ENCODE data around the gene RNF217.

RNF217 gene

GRCh38 chr6:125013938-125014660 lies 51.9 kb downstream of the RNF217 start:
- H3K27me3 ChIP-seq (ENCODE audit: insufficient read depth, poor library complexity, severe bottlenecking), result no peaks in the 10 kb centered on the region
- H3K4me3 ChIP-seq (replicated peaks; ENCODE audit: insufficient read depth, low read length), result no peak overlapping the region
- TF ChIP-seq, protein P1, sequence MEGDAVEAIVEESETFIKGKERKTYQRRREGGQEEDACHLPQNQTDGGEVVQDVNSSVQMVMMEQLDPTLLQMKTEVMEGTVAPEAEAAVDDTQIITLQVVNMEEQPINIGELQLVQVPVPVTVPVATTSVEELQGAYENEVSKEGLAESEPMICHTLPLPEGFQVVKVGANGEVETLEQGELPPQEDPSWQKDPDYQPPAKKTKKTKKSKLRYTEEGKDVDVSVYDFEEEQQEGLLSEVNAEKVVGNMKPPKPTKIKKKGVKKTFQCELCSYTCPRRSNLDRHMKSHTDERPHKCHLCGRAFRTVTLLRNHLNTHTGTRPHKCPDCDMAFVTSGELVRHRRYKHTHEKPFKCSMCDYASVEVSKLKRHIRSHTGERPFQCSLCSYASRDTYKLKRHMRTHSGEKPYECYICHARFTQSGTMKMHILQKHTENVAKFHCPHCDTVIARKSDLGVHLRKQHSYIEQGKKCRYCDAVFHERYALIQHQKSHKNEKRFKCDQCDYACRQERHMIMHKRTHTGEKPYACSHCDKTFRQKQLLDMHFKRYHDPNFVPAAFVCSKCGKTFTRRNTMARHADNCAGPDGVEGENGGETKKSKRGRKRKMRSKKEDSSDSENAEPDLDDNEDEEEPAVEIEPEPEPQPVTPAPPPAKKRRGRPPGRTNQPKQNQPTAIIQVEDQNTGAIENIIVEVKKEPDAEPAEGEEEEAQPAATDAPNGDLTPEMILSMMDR (IDR thresholded peaks at IDR 0.05; ENCODE audit: insufficient read depth, low read length), result no peak
- no peak for TF ChIP-seq POLR2AphosphoS5 (IDR thresholded peaks at IDR 0.05; ENCODE audit: low read depth)
- no peak overlapping the region for H3K27ac ChIP-seq (replicated peaks)
- no peak for DNase-seq (ENCODE audit: low read depth in 1 of 2, low spot score in 1 of 2)

GRCh38 chr6:125014661-125014957 lies 52.4 kb downstream of the RNF217 start:
- TF ChIP-seq GABPA (IDR thresholded peaks at IDR 0.05; ENCODE audit: low read depth) (no peak), POLR2AphosphoS5 (IDR thresholded peaks at IDR 0.05; ENCODE audit: low read depth) (no peak), SPI1 (IDR thresholded peaks at IDR 0.05; ENCODE audit: borderline replicate concordance, low read depth) (no peak)
- TF ChIP-seq, protein P1 (IDR thresholded peaks at IDR 0.05; ENCODE audit: insufficient read depth, low read length), result no peak
- TF ChIP-seq, protein P2, sequence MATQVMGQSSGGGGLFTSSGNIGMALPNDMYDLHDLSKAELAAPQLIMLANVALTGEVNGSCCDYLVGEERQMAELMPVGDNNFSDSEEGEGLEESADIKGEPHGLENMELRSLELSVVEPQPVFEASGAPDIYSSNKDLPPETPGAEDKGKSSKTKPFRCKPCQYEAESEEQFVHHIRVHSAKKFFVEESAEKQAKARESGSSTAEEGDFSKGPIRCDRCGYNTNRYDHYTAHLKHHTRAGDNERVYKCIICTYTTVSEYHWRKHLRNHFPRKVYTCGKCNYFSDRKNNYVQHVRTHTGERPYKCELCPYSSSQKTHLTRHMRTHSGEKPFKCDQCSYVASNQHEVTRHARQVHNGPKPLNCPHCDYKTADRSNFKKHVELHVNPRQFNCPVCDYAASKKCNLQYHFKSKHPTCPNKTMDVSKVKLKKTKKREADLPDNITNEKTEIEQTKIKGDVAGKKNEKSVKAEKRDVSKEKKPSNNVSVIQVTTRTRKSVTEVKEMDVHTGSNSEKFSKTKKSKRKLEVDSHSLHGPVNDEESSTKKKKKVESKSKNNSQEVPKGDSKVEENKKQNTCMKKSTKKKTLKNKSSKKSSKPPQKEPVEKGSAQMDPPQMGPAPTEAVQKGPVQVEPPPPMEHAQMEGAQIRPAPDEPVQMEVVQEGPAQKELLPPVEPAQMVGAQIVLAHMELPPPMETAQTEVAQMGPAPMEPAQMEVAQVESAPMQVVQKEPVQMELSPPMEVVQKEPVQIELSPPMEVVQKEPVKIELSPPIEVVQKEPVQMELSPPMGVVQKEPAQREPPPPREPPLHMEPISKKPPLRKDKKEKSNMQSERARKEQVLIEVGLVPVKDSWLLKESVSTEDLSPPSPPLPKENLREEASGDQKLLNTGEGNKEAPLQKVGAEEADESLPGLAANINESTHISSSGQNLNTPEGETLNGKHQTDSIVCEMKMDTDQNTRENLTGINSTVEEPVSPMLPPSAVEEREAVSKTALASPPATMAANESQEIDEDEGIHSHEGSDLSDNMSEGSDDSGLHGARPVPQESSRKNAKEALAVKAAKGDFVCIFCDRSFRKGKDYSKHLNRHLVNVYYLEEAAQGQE (IDR thresholded peaks at IDR 0.05; ENCODE audit: insufficient replicate concordance, low read depth), result no peak
- H3K27ac ChIP-seq (replicated peaks), result no peak overlapping the region

GRCh38 chr6:125015152-125015551 lies 52.9 kb downstream of the RNF217 start:
- Histone ChIP-seq H3K4me3 (replicated peaks; ENCODE audit: insufficient read depth, low read length) (no peak overlapping the region), H3K27ac (replicated peaks) (no peak overlapping the region), H3K27me3 (ENCODE audit: insufficient read depth, poor library complexity, severe bottlenecking) (no peaks in the 10 kb centered on the region)
- TF ChIP-seq, protein P1 (IDR thresholded peaks at IDR 0.05; ENCODE audit: insufficient read depth, low read length), result no peak
- TF ChIP-seq GABPA (IDR thresholded peaks at IDR 0.05; ENCODE audit: low read depth) (no peak), SPI1 (IDR thresholded peaks at IDR 0.05; ENCODE audit: borderline replicate concordance, low read depth) (no peak), POLR2AphosphoS5 (IDR thresholded peaks at IDR 0.05; ENCODE audit: low read depth) (no peak)
- TF ChIP-seq, protein P2 (IDR thresholded peaks at IDR 0.05; ENCODE audit: insufficient replicate concordance, low read depth), result no peak
- no peak for DNase-seq (ENCODE audit: low read depth in 1 of 2, low spot score in 1 of 2)

More at GRCh38 chr6:125014661-125014957, 52.4 kb downstream of the RNF217 start:
- DNase-seq (ENCODE audit: low read depth in 1 of 2, low spot score in 1 of 2), result no peak
- Histone ChIP-seq H3K27me3 (ENCODE audit: insufficient read depth, poor library complexity, severe bottlenecking) (no peaks in the 10 kb centered on the region), H3K4me3 (replicated peaks; ENCODE audit: insufficient read depth, low read length) (no peak overlapping the region)

- no peak for DNase-seq (ENCODE audit: low read depth in 1 of 2, low spot score in 1 of 2)
- TF ChIP-seq GABPA (IDR thresholded peaks at IDR 0.05; ENCODE audit: low read depth) (no peak), SPI1 (IDR thresholded peaks at IDR 0.05; ENCODE audit: borderline replicate concordance, low read depth) (no peak), POLR2AphosphoS5 (IDR thresholded peaks at IDR 0.05; ENCODE audit: low read depth) (no peak)
- TF ChIP-seq, protein P1 (IDR thresholded peaks at IDR 0.05; ENCODE audit: insufficient read depth, low read length), result no peak
- TF ChIP-seq, protein P2 (IDR thresholded peaks at IDR 0.05; ENCODE audit: insufficient replicate concordance, low read depth), result no peak
- no peaks in the 10 kb centered on the region for H3K27me3 ChIP-seq (ENCODE audit: insufficient read depth, poor library complexity, severe bottlenecking)
These were observed 55.9 kb downstream of the RNF217 start for GRCh38 chr6:125018136-125018535.

More at GRCh38 chr6:125018136-125018535, 55.9 kb downstream of the RNF217 start:
- H3K4me3 ChIP-seq (replicated peaks; ENCODE audit: insufficient read depth, low read length), result no peak overlapping the region
- no peak overlapping the region for H3K27ac ChIP-seq (replicated peaks)
